Epithelial cell of prostate (primary cell): ENCODE data around the gene DIABLO.
A peak's percentile ranks its signal among the peaks of the same experiment; 100 is the strongest.

ENCODE experiments used
- DNase-seq: peaks from one replicate; pipeline ENCODE4 v3.0.0-alpha.2; 2011; ENCODE audit warnings: low read depth, low spot score
- H3K27ac ChIP-seq: fragments of 450-650 bp; 2 replicates; pipeline ENCODE4 v1.5.1; 2017; ENCODE audit warnings: mild to moderate bottlenecking

DIABLO gene

GRCh38 chr12:122159882-122160281, 66.0 kb downstream of the DIABLO start:
- DNase-seq = no peak
- H3K27ac ChIP-seq = no peak overlapping the region

- no peak overlapping the region for H3K27ac ChIP-seq
- DNase-seq = peak; percentile 29
Measured at GRCh38 chr12:122158700-122159285, 67.1 kb downstream of the DIABLO start.
